HG03139 (cell line): ENCODE measurements around the gene KRT3.

Experiments
- ATAC-seq: cut with Tn5 transposase; IDR thresholded peaks from one replicate; pipeline ENCODE4 v1.9.1; 2021; ENCODE audit not compliant: unreplicated experiment

Gene KRT3

GRCh38 chr12:52795694-52796428, at the start of gene KRT3:
Gene KRT3 (minus strand): TSS chr12:52796117. CDS start chr12:52796042, 75 bp downstream.
- no peak for ATAC-seq

GRCh38 chr12:52844386-52844785, 48.5 kb upstream of the KRT3 start:
- ATAC-seq, result no peak

- ATAC-seq, result no peak
Measured at GRCh38 chr12:52839436-52840105, 43.7 kb upstream of the KRT3 start.

- ATAC-seq, result no peak
Measured at GRCh38 chr12:52838609-52839435, 42.9 kb upstream of the KRT3 start.

DNA sequence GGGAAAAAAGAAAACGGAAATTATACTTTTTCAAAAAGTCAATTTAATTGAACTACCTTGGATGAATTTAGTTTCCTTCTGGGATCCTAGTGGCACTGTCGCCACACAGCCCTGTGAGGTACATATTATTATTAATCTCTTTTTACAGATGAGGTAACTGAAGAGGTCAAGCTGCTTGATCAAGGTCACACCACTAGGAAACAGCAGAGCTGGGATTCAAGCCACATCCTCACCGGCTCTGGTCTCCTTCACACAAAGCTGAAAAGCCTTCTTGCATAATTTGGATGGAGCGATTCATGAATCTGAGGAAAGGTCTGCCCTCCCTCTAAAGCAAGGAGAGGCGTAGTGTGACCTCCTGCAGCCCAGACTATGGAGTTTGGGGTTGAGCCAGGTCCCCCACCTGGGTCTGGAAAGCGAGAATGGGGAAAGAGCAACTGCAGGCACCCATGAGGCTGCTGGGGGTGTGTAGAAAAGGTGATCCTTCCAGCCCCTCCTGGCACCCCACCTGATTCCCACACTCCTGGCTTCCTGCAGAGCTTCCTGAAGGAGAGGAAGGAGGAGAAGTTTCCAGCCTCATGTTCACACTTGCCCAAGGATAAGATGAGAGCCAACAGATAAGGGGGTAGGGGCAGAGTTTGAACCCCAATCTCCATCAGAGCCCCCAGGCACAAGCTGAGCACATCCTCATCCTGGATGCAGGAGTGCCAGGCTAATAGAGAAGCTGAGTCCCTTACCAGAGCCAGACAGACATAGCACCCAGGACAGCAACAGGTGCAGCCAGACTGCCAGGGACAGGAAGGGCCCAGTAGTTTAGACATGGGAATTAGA, 42.1 kb upstream of the KRT3 start:
- no peak for ATAC-seq

- ATAC-seq, result no peak
Measured at GRCh38 chr12:52837413-52837741, 41.5 kb upstream of the KRT3 start.

DNA sequence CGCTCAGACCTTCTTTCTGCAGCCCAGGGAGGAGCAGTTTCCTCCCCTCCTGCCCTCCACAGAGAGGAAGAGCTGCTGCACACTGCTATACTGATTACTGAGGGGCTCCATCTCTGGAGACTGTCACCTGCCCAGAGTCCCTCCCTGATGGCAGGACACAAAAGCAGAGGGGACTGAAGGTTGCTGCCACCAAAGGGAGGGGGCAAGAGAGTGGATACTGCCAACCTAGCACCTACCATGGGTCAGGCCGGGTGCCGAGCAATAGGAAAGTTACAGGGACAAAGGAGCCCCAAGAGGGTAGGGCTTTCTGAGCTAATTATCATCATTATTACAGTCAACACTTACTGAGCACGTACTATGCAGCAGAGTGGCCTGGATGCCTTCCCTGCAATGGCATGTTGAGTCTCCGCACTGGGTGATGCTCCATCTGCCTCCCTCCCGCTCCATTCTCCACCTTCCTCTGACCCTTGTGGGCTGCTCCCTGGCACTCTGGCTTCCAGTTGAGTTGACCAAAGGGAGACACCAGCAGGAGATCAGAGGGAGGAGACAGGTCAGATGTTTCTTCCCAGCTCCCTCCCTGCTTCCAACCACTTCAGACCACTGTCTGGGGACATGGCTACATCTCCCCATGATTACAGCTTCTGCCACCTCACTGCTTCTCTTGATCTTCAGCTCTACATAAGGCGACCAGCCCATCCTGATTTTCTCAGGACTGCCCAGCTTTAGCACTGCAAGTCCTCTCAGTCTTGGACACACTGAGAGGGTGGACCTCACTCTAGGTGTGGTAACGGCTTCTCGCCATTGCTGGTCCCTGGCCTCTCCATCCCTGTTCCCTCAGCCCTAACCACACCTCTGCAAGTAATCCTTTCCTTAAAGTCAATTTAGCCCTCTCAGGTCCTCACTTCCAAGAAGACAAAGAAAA, 40.8 kb upstream of the KRT3 start:
- ATAC-seq, result no peak

DNA sequence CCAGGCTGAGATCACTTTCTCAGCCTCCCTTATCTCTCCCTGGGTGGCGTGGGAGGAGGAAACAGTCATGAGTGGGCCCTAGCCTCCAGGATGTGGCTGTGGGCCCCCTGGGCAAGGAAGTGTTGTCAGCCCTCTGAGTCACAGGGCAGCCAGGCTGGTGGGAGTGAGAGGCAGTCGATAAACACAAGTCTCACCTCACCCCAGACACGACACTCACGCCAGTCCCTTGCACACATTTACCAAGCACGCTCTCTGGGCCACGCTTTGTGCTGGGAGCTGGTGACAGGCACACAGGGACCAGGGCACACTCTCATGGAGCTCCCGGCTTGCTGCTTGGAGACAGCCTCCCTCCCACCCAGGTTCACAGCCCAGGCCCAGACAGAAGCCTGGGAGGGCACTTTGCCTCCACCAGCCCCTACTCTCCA, 40.1 kb upstream of the KRT3 start:
- ATAC-seq, result no peak

GRCh38 chr12:52835271-52836041, 39.5 kb upstream of the KRT3 start:
- no peak for ATAC-seq

- no peak for ATAC-seq
Measured at GRCh38 chr12:52834727-52835001, 38.7 kb upstream of the KRT3 start.

DNA sequence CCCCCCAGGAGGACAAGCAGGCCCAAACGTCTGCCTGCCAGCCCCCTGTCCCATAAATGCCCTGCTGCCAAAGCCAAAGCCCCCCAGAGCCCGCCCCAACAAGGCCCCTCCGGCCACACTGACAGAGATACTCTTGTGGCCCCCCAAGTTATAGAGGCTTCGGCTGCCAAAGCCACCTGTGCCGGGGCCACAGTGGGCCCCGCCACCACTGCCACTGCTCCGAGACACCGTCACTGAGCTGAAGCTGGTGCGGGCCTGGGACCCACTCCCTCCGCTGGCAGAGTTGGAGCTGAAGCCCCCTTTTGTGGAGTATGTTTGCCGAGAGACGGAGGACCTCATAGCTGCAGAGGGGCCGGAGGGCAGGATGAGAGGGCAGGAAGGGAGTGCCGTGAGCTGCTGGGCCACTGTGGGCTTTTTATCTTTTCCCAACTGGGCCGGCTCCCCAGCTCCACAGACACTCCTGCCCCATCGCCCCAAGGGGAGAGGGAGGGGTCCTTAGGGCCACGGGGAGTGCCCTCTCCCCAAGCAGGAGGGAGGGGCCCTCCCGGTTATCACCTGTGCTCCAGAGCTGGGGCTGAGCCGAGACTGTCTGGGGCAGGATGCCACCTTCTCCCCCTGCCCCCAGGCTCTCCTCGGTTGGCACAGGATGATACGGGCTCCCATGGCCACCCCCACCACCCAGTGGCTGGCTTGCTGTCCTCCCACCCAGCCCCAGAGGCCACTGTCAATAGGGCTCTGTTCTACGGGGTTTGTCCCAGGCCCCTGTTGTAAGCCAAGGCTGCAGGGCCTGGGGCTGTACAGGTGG, 38.2 kb upstream of the KRT3 start, which contains the start of gene KRT79:
Gene KRT79, minus strand, starts transcription at position 390 of the 805 bp plus-strand sequence. Its CDS starts 51 bp downstream, at position 339.
- ATAC-seq, result no peak

- no peak for ATAC-seq
Measured at GRCh38 chr12:52832985-52833905, 37.3 kb upstream of the KRT3 start.

- no peak for ATAC-seq
Measured at GRCh38 chr12:52832451-52832850, 36.5 kb upstream of the KRT3 start.

DNA sequence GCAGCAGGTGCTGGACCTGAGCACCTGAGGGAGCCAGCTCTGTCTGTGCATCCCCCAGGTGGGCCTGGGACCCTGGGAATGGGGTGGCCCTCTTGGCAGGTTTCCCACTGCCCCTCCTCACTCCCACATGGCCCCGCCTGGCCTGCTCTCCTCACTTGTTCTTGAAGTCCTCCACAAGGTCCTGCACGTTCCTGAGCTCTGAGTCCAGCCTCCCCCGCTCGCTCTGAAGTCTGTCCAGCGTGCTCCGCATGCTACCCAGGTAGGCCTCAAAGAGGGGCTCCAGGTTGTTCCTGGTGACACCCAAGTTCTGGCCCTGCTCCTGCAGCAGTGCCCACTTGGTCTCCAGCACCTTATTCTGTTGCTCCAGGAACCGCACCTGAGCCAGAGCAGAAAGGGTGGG, 35.3 kb upstream of the KRT3 start:
- ATAC-seq, result no peak

DNA sequence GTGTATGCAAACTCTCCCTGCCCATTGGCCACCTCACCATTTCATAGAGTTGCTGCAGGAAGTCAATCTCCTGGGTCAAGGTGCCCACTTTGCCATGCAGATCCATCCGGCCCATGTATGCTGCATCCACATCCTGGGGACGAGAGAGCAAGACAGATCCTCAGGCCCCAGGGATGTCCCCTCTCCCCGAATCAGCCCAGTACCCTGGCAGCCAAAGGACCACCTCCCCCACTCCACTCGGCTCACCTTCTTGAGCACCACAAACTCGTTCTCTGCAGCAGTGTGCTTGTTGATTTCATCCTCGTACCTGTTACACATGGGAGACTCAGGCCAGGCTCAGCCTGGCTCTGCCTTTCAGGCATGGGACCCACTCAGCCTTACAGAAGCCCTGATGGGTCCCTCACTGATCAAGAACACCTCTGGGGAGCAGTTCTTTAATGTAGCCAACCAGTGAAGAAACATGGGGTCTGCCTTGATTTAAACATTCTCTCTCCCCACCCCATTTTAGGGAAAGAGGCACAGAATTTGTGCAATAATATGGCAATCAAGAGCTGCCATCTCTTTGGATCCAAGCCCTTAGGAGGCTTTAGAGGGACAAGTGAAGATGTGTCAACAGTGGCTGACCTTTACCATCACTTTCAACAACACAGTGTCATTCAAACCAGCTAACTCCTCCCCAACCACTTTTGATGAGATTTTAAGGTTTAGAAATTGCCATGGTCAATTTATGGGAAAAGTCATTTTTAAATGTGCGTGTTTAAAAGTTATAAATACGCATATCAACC, 34.3 kb upstream of the KRT3 start:
- ATAC-seq, result no peak

- no peak for ATAC-seq
Measured at GRCh38 chr12:52828591-52829021, 32.7 kb upstream of the KRT3 start.

DNA sequence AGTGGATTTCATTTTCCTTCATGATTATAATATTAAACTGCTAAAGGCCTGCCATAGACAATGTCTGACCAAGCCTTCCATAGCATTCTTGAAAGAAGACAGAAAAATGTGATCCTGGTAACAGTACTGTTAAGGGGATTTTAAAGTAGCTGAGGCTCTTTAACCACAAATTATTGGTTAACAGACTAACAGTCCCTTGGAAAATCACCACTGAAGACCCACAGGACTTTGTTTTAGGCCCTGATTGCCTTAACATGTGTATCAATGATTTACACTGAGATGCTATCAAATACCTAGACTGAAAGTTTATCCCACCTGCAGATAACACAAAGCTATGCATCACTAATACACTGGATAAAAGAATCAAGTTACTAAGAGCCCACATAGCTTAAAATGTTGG, 32.2 kb upstream of the KRT3 start:
- no peak for ATAC-seq
